Activated CD4-positive, CD25-positive, alpha-beta regulatory T cell treated with anti-CD3 and anti-CD28 coated beads, Interleukin-2, amount 50 U/mL, for 24 hours (primary cell): ENCODE data around the gene TSNAX.
"Not testable (repeated sequence)": the region's sequence is repeated elsewhere in the genome, so short reads cannot be mapped to it uniquely, and the experiment has no call there.

Source experiments
- ATAC-seq, 2 donors: fragments of 150-1000 bp; cut with Tn5 transposase; one replicate each; pipeline ENCODE4 v1.10.0; 2021; ENCODE audit warnings: mild to moderate bottlenecking in 1 of 2, moderate library complexity in 1 of 2

Gene TSNAX

GRCh38 chr1:231564373-231564772 is 35.9 kb downstream of the TSNAX start:
- ATAC-seq: no peak

GRCh38 chr1:231566496-231566895 is 38.0 kb downstream of the TSNAX start:
- peak; percentile 55 to 89 for ATAC-seq

GRCh38 chr1:231570262-231570661 is 41.8 kb downstream of the TSNAX start:
- not testable (repeated sequence) for ATAC-seq

- no peak for ATAC-seq
Observed at GRCh38 chr1:231571904-231572303, 43.4 kb downstream of the TSNAX start.

- no peak for ATAC-seq
Observed at GRCh38 chr1:231575472-231575871, 47.0 kb downstream of the TSNAX start.

- no peak for ATAC-seq
Observed at GRCh38 chr1:231576804-231577718, 48.6 kb downstream of the TSNAX start.

GRCh38 chr1:231580874-231581273 is 52.4 kb downstream of the TSNAX start:
- ATAC-seq: no peak

- no peak for ATAC-seq
Observed at GRCh38 chr1:231581859-231582258, 53.4 kb downstream of the TSNAX start.

GRCh38 chr1:231583376-231583775 is 54.9 kb downstream of the TSNAX start:
- no peak for ATAC-seq

GRCh38 chr1:231584117-231584516 is 55.6 kb downstream of the TSNAX start:
- no peak for ATAC-seq

- no peak for ATAC-seq
Observed at GRCh38 chr1:231584921-231585320, 56.5 kb downstream of the TSNAX start.

- ATAC-seq: peak in 1 of 2 donors; percentile 62
Observed at GRCh38 chr1:231590453-231591198, 62.2 kb downstream of the TSNAX start.

- no peak for ATAC-seq
Observed at GRCh38 chr1:231591466-231591865, 63.0 kb downstream of the TSNAX start.

GRCh38 chr1:231592809-231593208 is 64.3 kb downstream of the TSNAX start:
- no peak for ATAC-seq

GRCh38 chr1:231593264-231593663 is 64.8 kb downstream of the TSNAX start:
- ATAC-seq: not testable (repeated sequence)

GRCh38 chr1:231594123-231594522 is 65.7 kb downstream of the TSNAX start:
- ATAC-seq: no peak

GRCh38 chr1:231594749-231595148 is 66.3 kb downstream of the TSNAX start:
- no peak for ATAC-seq

- no peak for ATAC-seq
Observed at GRCh38 chr1:231596337-231596791, 67.9 kb downstream of the TSNAX start.

- ATAC-seq: no peak
Observed at GRCh38 chr1:231597971-231598370, 69.5 kb downstream of the TSNAX start.

- ATAC-seq: no peak
Observed at GRCh38 chr1:231600458-231600976, 72.0 kb downstream of the TSNAX start.

- ATAC-seq: peak in 1 of 2 donors; percentile 50
Observed at GRCh38 chr1:231601824-231602672, 73.6 kb downstream of the TSNAX start.

- ATAC-seq: no peak
Observed at GRCh38 chr1:231602673-231602984, 74.2 kb downstream of the TSNAX start.
